Muscle of leg (tissue), 11 donors: Measurements from ENCODE around the gene PRRT2. TPM values are rescaled to one million over a fixed set of nuclear protein-coding genes. Genes with fewer than 3 reads are reported as not detected.

Experiments
- DNase-seq: peaks from one replicate; pipeline ENCODE4 v3.0.0; 2013
- H3K27ac ChIP-seq: one replicate; pipeline ENCODE4 v1.5.1; 2013; ENCODE audit warnings: mild to moderate bottlenecking, low read length, control low read depth
- H3K27me3 ChIP-seq: one replicate; pipeline ENCODE4 v1.6.1; 2013; ENCODE audit warnings: low read length; ENCODE audit not compliant: control insufficient read depth, insufficient read depth
- H3K36me3 ChIP-seq: one replicate; pipeline ENCODE4 v1.6.1; 2013; ENCODE audit warnings: low read length; ENCODE audit not compliant: control insufficient read depth, insufficient read depth
- H3K4me1 ChIP-seq: one replicate; pipeline ENCODE4 v1.6.1; 2013; ENCODE audit warnings: low read length; ENCODE audit not compliant: control insufficient read depth, insufficient read depth
- H3K4me3 ChIP-seq: one replicate; pipeline ENCODE4 v1.5.1; 2013; ENCODE audit warnings: low read length, control low read depth
- H3K9me3 ChIP-seq: replicated peaks from 2 replicates; pipeline ENCODE4 v1.6.1; 2013; ENCODE audit warnings: low read depth, low read length; ENCODE audit not compliant: control insufficient read depth
- WGBS: methylation state at CpG from one replicate; pipeline ENCODE4 v1.1.5; 2013; ENCODE audit warnings: missing lambda C conversion rate; ENCODE audit not compliant: insufficient coverage; 5-methylcytosine and 5-hydroxymethylcytosine counted together
- polyA plus RNA-seq, 8 donors: library from polyadenylated mRNA; unstranded; fragments of 120-200 nt; gene quantifications; one replicate each; pipeline versions ENCODE4 v1.2.1 to v1.2.3, GENCODE V29; 2013; ENCODE audit warnings: inconsistent platforms in 1 of 8, low replicate concordance in 1 of 8; ENCODE audit not compliant: insufficient read length in 8 of 8, insufficient read depth in 1 of 8
- total RNA-seq: library from RNA; stranded (reverse); fragments of 120-200 nt; gene quantifications from one replicate; pipeline ENCODE4 v1.2.4, GENCODE V29; 2013

Gene PRRT2
- total and polyA plus RNA-seq, 9 donors = 8.3 to 28.5 (median 17.7) TPM

- peaks cover 26% of the 10 kb centered on the region for H3K36me3 ChIP-seq
- peak overlapping the region; percentile 56 for H3K4me3 ChIP-seq
- under 1% methylated on average over 29 of the region's 31 CpGs for WGBS
- DNase-seq = peak; percentile 96
- peak overlapping the region; percentile 99 for H3K27ac ChIP-seq
- H3K4me1 ChIP-seq = peaks cover 84% of the 10 kb centered on the region
- H3K27me3 ChIP-seq = peaks cover 2% of the 10 kb centered on the region
- no peaks in the 10 kb centered on the region for H3K9me3 ChIP-seq
Observed at GRCh38 chr16:29811170-29811895, 660 bp upstream of the PRRT2 start.

- H3K4me1 ChIP-seq = peaks cover 84% of the 10 kb centered on the region
- H3K4me3 ChIP-seq = peak overlapping the region; percentile 56
- no peaks in the 10 kb centered on the region for H3K9me3 ChIP-seq
- H3K36me3 ChIP-seq = peaks cover 31% of the 10 kb centered on the region
- DNase-seq = peak; percentile 29
- peaks cover 2% of the 10 kb centered on the region for H3K27me3 ChIP-seq
- 30% methylated on average over 6 of the region's 9 CpGs for WGBS
- H3K27ac ChIP-seq = peak overlapping the region; percentile 99
Observed at GRCh38 chr16:29812754-29813643, 1.0 kb downstream of the PRRT2 start.

- peaks cover 75% of the 10 kb centered on the region for H3K4me1 ChIP-seq
- 40% methylated on average over 15 of the region's 24 CpGs for WGBS
Observed at GRCh38 chr16:29813644-29814562, 1.9 kb downstream of the PRRT2 start.

GRCh38 chr16:29814592-29814991, 2.6 kb downstream of the PRRT2 start:
- no peak overlapping the region for H3K4me3 ChIP-seq

More at GRCh38 chr16:29813644-29814562, 1.9 kb downstream of the PRRT2 start:
- Histone ChIP-seq H3K36me3 (peaks cover 32% of the 10 kb centered on the region), H3K9me3 (no peaks in the 10 kb centered on the region), H3K27ac (peak overlapping the region; percentile 51), H3K27me3 (peaks cover 2% of the 10 kb centered on the region), H3K4me3 (peak overlapping the region; percentile 56)
- DNase-seq = no peak

DNA sequence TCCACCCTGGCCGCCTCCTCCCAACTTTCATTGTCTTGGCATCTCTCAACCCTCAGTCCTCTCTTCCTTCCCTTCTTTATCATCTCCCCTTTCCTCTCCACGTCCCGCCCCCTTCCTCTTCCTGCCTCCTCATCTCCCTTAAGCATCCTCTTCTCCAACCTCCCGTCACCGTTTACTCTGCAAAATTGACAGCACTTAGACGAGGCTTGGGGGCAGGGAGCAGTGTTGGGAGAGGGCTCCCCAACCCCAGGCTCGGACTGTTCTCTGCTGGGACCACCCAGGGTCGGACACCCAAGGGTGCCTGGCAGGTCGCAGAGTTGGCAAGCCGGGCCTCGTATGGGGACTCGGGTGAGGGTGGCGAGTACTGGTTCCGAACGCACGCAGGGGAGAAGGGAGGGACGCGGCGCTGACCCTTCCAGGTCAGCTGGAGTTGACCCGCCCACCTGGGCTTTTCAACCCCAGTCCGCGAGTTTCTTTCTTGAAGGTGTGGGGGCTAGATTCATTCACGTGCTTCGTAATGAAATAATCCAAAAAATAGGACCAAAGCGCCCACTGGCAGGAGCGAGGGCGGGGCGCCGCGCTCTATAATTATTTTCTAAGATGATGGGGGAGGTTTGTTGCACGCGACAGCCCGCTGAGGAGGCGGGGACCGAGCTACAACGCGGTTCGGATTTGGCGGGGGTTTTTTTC, 3.2 kb downstream of the PRRT2 start:
- Histone ChIP-seq H3K9me3 (no peaks in the 10 kb centered on the region), H3K4me1 (peaks cover 72% of the 10 kb centered on the region), H3K27ac (peak overlapping the region; percentile 97), H3K4me3 (peak overlapping the region; percentile 95), H3K27me3 (peaks cover 2% of the 10 kb centered on the region), H3K36me3 (peaks cover 29% of the 10 kb centered on the region)
- peak; percentile 65 for DNase-seq
- WGBS = 6% methylated on average over 12 of the region's 39 CpGs

More at GRCh38 chr16:29814592-29814991, 2.6 kb downstream of the PRRT2 start:
- peak; percentile 35 for DNase-seq
- Histone ChIP-seq H3K27ac (peak overlapping the region; percentile 97), H3K9me3 (no peaks in the 10 kb centered on the region), H3K36me3 (peaks cover 32% of the 10 kb centered on the region), H3K27me3 (peaks cover 2% of the 10 kb centered on the region), H3K4me1 (peaks cover 72% of the 10 kb centered on the region)
- 52% methylated on average over 5 of the region's 5 CpGs for WGBS

DNA sequence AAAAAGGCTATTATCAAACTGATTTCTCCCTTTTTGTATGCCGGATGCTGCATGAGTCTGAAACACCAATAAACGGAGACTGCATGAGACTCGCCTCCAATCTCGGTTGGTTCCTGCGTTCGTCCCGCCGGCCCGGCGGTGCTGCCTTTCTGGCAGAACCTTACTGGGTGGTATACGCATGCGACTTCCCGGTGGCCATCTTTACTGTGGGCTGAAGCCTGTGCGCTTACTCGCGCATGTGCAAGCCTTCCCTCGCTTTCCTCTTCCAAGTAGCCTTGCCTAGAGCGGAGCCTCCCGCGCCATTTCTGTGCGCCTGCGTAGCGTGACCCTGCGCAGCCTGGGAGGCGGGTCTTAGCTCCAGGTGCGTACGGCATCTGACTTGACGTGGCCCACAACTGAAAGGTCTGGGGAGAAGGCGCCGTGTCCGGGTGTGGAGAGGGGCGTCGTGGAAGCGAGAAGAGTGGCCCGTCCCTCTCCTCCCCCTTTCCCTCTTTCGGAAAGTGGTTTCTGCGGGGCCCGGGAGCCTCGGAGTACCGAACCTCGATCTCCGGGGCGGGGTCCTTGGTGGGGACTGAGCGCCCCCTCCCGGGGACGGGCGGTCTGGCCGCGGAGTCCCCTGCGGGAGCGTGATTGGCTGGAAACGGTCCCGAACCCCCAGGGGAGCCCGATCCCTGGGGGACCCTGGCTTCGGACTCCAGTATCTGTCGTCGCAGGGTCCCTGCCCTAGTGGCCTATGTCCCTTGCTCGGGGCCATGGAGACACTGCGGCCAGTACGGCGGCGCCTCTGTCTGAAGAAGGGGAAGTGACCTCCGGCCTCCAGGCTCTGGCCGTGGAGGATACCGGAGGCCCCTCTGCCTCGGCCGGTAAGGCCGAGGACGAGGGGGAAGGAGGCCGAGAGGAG, 4.0 kb downstream of the PRRT2 start, which contains the start of gene PAGR1:
Gene PAGR1 (plus strand): TSS at position 360 of the 901 bp plus-strand sequence. CDS start 374 bp downstream, at position 734.
- no peaks in the 10 kb centered on the region for H3K9me3 ChIP-seq
- H3K4me1 ChIP-seq = peaks cover 72% of the 10 kb centered on the region
- under 1% methylated on average over 46 of the region's 70 CpGs for WGBS
- peaks cover 24% of the 10 kb centered on the region for H3K36me3 ChIP-seq
- H3K4me3 ChIP-seq = peak within 1 kb of the TSS; percentile 95
- peak within 1 kb of the TSS; percentile 97 for H3K27ac ChIP-seq
- DNase-seq = peak; percentile 100
- peaks cover 2% of the 10 kb centered on the region for H3K27me3 ChIP-seq

GRCh38 chr16:29816694-29817441, 4.9 kb downstream of the PRRT2 start:
- Histone ChIP-seq H3K4me3 (peak overlapping the region; percentile 95), H3K4me1 (peaks cover 72% of the 10 kb centered on the region), H3K27me3 (peaks cover 2% of the 10 kb centered on the region), H3K27ac (peak overlapping the region; percentile 97), H3K36me3 (peaks cover 24% of the 10 kb centered on the region), H3K9me3 (no peaks in the 10 kb centered on the region)
- under 1% methylated on average over 24 of the region's 37 CpGs for WGBS
- peak; percentile 67 for DNase-seq

GRCh38 chr16:29818082-29818481, 6.1 kb downstream of the PRRT2 start:
- no peaks in the 10 kb centered on the region for H3K9me3 ChIP-seq
- DNase-seq = no peak
- WGBS = 89% methylated on average over 3 of the region's 4 CpGs
- H3K27ac ChIP-seq = no peak overlapping the region
- H3K4me1 ChIP-seq = peaks cover 67% of the 10 kb centered on the region
- no peak overlapping the region for H3K4me3 ChIP-seq
- no peaks in the 10 kb centered on the region for H3K27me3 ChIP-seq
- H3K36me3 ChIP-seq = peaks cover 29% of the 10 kb centered on the region
